Astrocyte of the hippocampus (primary cell): Measurements from ENCODE around the gene TRAF3IP3.

Source experiments
- DNase-seq: peaks from one replicate; pipeline ENCODE4 v3.0.0; 2011; ENCODE audit warnings: low read depth, low spot score

Gene TRAF3IP3

GRCh38 chr1:209797978-209798639, 42.3 kb downstream of the TRAF3IP3 start:
- DNase-seq = peak; percentile 42

- peak; percentile 23 for DNase-seq
These were observed 45.4 kb downstream of the TRAF3IP3 start for GRCh38 chr1:209800984-209801834.

DNA sequence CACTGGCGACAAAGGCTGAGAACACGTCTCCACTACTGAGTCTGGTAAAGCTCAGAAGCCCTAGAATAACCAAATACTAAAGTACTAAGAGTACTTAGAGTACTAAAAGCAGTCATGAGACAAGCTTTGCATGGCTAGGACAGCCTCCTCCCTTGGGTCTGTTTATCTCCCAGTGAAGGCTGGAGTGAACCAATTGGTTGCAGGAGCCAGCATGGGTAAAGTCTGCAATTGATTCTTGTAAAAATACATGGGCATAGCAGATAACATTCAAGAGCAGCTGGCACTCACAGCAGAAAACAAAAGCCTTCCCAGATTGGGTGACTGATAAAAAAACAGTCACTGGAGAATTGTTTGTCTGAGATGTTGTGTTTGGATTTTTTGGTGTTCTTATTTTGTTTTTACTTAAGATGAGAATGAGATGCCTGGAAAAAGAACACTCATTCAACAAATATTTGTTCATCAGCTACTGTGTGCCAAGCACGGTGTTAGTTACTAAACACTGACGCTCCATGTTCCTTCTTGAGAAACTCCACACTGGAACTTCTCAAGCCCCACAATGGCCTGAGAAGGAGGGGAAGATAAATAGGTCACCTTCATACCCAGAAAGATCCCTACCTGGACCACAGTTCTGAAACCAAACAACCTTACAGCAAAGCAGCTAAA, 46.4 kb downstream of the TRAF3IP3 start:
- DNase-seq = no peak

DNA sequence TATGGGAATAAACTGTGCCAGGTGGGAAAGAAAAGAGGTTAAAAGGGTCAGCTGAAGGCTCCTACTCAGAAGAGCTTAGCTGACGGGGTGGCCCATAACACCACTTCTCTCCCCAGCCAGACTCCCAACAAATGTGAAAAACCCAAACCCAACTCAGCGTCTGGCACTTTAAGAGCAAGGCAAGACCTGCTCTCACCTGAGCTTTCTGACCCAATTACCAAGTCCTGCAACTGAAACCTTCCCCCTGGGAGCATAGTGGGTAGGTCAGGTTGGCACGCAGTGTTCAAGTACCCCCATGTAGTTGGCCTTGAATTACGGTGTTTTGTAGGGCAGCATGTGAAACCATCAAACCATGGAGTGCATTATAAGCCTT, 46.9 kb downstream of the TRAF3IP3 start:
- DNase-seq = no peak

DNA sequence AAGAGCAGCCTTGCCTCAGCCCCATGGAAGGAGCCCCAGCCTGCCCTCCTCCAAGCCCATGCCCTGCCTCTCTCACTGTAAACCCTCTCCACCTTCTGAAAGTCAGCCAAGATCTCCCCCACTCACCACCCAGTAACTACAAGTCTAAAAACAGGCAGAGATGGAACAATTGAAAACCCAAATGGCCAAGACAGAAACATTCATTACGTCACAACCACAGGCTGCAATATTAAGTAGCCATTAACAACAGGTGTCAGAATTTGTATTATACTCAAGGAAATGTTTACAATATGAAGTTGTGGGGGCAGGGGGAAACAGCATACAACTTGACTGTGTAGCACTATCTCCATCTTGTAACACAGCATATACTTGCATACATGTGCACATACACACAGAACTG, 47.7 kb downstream of the TRAF3IP3 start:
- DNase-seq = no peak

GRCh38 chr1:209805341-209805781, 49.5 kb downstream of the TRAF3IP3 start:
- no peak for DNase-seq

DNA sequence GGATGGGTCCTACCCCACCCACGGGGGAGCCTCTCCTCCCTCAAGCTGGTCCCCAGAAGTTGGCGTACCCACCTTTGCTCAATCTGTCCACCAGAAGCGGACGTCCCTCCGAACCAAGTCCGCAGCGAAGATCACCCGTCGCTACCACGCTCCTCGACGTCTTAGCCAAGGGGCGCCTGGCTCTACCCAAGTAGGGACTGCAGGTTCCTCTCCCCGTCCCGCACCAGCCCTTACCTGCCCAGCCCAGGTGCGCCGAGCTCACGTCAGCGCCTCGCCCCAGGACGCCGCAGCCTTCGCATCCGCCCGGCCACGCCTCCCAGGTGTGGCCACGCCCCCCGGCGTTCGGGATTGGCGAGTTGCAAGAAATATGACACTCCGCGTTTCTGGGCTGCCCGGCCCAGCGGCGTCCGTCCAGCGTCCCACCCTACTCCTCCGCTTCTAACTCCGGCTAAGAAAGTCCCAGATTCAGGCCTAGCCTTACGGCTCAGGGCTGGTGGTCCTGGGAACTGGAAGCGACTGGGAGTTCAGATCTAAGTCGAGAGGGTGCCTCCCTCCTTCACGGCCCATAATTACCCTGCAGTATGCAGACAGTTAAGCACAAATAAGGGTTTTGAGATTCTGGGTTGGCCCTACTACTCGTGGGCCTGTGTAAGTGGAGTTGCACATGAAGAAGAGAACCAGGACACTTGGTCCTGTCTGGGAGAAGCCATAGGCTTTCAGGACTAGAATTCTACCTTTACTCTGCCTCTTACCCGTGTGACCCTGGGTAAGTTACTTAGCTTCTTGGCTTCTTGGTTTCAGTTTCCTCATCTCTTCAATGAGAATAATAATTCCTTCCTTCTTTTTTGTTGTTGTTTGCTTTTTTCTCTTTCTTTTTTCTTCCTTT, 50.3 kb downstream of the TRAF3IP3 start, which contains the start of gene IRF6:
Gene IRF6, minus strand, starts transcription at position 268 of the 886 bp plus-strand sequence. CDS start 4,729 bp downstream, outside the sequence.
- DNase-seq = peak; percentile 83

DNA sequence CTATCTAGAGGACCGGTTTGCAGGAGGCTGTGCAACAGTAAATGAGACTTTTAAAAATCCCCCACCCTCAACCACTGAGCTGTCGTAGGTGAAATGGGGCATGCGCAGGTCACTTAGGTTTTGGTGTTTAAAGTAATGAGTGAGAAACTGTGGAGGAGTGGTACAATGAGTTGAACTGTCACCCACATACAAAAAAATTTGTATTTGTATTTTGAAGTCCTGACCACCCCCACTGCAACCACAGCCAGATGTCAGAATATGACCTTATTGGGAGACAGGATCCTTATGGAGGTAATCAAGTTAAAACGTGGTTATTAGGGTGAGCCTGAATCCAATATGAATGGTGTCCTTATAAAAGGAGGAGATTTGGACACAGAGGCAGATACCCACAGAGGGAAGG, 51.7 kb downstream of the TRAF3IP3 start:
- DNase-seq = no peak

GRCh38 chr1:209808059-209808581, 52.3 kb downstream of the TRAF3IP3 start:
- peak; percentile 85 for DNase-seq

- no peak for DNase-seq
These were observed 53.8 kb downstream of the TRAF3IP3 start for GRCh38 chr1:209809611-209810010.

GRCh38 chr1:209810783-209811182, 54.9 kb downstream of the TRAF3IP3 start:
- DNase-seq = no peak

- no peak for DNase-seq
These were observed 58.0 kb downstream of the TRAF3IP3 start for GRCh38 chr1:209813902-209814301.

DNA sequence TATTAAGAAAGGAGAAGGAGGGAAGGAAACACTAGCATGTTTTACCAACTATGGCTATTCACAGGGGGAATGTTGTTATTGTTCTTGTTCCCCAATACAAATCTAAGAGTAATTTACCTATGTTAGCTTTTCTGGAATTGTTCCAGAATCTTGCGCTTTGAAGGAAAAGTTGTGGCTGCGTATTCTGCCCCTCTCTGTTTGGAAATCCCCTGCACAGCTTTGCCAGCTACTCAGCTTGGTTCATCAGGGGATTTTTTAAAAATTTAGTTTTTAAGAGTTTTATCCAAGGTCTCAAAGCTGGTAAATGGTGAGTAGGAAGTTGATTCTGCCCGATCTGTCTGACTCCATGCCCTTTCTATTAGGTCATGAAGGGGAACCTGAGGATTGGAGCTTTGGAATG, 59.6 kb downstream of the TRAF3IP3 start:
- DNase-seq = no peak

DNA sequence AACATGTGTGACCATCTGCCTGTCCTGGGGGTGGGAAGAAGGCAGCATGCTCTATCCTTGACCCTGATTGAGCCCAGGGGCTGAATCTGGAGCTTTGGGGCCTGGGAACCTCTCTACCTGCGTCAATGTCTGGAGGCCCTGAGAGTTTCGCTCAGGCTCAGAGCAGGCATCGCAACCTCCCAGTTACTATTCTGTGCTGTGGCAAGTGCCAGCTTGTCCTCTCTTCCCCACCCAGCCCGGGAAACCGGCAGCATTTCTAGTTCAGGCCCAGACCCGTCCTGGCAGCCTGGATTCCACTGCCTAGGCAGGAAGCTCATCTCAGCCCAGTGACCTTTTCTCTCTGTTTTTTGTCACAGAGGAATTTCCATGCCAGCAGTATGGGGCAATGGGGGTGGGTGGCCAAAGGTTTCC, 60.1 kb downstream of the TRAF3IP3 start:
- DNase-seq = no peak

DNA sequence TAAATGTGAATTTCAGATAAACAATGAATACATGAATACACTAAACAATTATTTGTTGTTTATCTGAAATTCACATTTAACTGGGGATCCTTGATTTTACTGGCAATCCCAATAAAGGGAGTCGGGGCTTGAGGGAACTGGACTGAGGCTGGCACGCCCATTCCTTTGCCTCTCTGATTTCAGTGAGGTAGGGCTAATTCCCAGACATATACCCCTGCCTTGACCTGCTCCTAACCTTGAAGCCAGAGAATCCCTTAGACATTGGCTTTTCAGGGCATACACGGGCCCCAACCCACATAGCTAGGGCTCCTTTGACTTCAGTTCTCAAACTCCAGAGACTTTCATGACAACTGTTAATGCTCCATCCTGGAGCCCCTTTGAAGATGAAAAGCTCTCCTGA, 61.1 kb downstream of the TRAF3IP3 start:
- no peak for DNase-seq

GRCh38 chr1:209817691-209818090, 61.8 kb downstream of the TRAF3IP3 start:
- DNase-seq = no peak

DNA sequence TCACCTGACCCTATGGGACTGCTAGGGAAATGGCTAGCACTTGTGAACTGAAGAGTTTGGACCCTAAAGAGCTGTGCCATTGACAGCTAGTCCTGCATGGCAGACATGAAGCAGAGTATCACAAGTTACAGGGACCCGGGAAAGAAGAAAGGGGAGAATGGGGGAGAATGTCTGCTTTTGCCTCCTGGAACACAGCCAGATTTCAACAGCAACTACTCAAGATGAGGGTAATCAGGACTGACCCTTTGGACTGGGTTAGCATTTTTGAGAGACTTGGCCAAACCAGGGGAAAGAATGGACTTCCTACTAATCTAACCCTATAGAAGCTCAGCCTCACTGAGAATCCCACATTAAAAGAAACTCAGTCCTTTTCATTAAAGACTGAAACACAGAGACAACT, 63.2 kb downstream of the TRAF3IP3 start:
- DNase-seq = no peak

- no peak for DNase-seq
These were observed 65.1 kb downstream of the TRAF3IP3 start for GRCh38 chr1:209820986-209821385.

DNA sequence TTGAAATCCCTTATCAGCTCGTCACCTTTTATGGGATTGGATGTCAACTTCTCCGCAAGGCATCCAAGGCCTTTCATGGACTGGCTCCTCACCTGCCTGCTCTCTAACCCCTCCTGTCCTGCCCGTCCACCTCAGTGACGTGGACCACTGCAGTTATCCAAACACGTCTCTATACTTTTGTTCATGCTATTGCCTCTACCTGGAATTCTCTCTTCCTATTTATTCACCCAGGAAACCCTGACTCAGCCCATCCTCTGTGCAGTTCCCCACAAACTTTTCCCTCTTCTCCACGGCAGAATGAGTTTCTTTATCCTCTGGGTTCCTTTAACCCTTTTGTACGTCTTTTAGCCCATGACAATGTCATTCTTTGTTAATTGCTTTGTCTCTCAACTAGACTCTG, 66.9 kb downstream of the TRAF3IP3 start:
- no peak for DNase-seq

GRCh38 chr1:209823143-209824041, 67.5 kb downstream of the TRAF3IP3 start:
- DNase-seq = peak; percentile 76
